Activated T-cell treated with anti-CD3 and anti-CD28 coated beads for 48 hours (primary cell): ENCODE data around the gene IL1R2.
A peak's percentile ranks its signal among the peaks of the same experiment; 100 is the strongest.
"Not testable (repeated sequence)": the region's sequence is repeated elsewhere in the genome, so short reads cannot be mapped to it uniquely, and the experiment has no call there.

Experiments
- DNase-seq: peaks from one replicate; pipeline ENCODE4 v3.0.0-alpha.2; 2020; ENCODE audit warnings: low read depth

The IL1R2 gene

DNA sequence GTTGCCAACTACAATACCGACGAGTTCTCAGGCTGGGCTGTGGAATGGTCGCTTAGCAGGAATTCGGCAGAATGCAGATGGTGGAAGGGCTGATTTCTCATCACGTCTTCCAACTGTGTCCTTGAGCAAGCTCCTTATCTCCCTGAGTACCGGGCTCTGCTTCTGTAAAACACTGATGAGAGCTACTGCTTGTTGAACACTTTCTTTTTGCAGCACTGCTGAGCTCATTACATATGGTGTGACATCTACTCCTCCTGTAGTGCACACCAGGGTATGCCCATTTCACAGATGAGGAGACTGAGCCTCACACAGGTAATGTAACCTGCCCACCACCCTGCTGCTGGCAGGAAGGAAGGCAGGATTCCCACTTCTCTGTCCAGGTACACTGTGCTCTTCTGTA, 8.3 kb downstream of the IL1R2 start:
- DNase-seq, result no peak

DNA sequence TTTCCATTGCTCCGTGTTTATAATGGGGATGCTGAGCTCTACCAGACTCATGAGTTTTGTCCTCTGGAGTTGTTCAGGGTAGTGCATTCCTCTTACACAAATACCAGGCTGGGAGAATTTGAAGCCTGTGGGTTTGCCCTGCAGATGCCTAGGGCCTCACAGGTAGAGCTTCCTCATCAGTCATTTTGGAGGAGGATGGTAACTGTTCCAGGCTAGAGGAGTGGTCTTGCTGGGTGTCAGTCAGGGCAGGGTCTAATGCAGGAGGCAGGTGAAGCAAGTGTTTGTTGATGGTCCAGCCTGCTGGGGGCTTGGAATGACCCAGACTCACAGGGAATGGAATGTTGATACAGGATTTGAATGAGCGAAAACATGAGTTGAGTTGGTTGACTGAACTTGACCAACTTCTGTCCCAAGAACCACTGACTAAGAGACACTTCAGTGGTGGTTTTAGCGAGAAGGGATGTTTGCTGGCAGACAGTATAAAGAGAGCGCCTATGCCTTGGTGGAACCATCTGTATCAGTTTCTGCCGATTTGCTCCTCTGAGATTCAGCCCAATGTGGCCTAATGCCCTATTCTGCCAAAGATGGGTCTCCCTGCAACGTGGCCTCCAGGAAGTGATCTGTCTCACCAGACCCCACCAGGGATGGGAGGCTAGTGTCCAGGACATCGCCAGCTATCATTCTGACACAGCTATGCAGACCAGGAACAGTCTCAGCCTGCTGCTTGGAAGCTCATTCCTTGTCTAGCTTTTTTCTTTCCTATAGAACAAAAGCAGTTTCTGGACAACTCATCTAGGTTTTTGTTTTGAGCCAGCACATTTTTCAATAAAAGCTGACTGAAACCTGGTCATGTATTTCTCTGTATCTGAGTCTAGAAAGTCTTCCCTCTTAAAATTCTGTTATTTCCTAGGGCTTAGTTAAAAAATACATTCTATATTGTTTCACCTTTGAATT, 9.3 kb downstream of the IL1R2 start:
- peak; percentile 27 for DNase-seq

- peak; percentile 35 for DNase-seq
Measured at GRCh38 chr2:102001767-102002142, 10.0 kb downstream of the IL1R2 start.

DNA sequence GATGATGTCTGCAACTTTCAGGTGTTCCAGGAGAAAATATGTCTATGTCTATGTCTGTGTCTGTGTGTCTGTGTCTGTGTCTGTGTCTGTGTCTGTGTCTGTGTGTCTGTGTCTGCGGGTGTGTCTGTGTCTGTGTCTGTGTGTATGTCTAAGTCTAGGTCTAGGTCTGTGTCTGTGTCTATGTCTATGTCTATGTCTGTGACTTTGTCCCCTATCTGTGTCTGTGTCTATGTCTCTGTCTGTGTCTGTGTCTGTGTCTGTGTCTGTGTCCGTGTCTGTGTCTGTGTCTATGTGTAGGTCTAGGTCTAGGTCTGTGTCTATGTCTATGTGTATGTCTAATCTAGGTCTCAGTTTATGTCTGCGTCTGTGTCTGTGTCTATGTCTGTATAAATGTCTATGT, 10.5 kb downstream of the IL1R2 start:
- DNase-seq, result no peak

- DNase-seq, result not testable (repeated sequence)
Measured at GRCh38 chr2:102002909-102003308, 11.1 kb downstream of the IL1R2 start.

DNA sequence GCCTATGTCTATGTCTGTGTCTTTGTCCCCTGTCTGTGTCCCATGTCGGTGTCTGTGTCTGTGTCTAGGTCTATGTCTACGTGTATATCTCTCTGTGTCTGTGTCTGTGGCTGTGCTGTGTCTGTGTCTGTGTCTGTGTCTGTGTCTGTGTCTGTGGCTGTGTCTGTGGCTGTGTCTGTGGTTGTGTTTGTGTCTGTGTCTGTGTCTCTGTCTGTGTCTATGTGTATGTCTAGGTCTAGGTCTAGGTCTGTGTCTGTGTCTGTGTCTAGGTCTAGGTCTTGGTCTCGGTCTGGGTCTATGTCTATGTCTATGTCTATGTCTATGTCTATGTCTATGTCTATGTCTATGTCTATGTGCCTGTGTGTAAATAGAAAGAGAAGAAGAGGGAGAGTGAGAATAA, 11.9 kb downstream of the IL1R2 start:
- no peak for DNase-seq

GRCh38 chr2:102004581-102004980, 12.8 kb downstream of the IL1R2 start:
- DNase-seq, result no peak

GRCh38 chr2:102005449-102005848, 13.7 kb downstream of the IL1R2 start:
- no peak for DNase-seq

GRCh38 chr2:102005989-102006885, 14.5 kb downstream of the IL1R2 start:
- DNase-seq, result no peak

DNA sequence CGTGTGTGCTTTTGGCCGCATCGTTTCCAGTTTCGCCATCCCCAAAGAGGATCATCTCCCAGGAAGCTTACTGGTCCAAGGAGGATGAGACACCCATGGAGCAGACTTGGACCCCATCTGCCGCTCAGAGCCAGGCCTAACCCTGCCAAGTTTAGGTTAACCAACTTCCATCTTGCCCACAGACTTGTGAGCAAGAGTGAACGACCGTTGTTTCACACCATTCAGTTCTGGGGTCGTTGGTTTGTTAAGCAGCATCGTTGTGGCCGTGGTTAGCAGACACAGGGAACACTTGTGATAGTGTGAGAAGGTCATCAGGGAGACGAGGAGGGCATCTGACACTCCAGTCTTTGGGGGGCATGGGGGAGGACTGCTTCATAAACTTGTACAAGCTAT, 15.1 kb downstream of the IL1R2 start:
- DNase-seq, result no peak

- DNase-seq, result no peak
Measured at GRCh38 chr2:102008490-102008889, 16.7 kb downstream of the IL1R2 start.

DNA sequence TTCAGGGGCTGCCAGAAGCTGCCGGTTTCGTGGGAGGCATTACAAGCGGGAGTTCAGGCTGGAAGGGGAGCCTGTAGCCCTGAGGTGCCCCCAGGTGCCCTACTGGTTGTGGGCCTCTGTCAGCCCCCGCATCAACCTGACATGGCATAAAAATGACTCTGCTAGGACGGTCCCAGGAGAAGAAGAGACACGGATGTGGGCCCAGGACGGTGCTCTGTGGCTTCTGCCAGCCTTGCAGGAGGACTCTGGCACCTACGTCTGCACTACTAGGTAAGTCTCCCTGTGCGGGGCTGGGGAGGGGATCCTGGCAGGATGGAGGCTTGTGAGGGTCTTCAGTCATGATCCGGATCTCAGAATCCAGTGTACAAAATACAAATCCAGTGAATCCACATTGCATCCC, 17.8 kb downstream of the IL1R2 start:
- no peak for DNase-seq

GRCh38 chr2:102010902-102011301, 19.1 kb downstream of the IL1R2 start:
- DNase-seq, result no peak

- DNase-seq, result no peak
Measured at GRCh38 chr2:102012061-102012614, 20.4 kb downstream of the IL1R2 start.

DNA sequence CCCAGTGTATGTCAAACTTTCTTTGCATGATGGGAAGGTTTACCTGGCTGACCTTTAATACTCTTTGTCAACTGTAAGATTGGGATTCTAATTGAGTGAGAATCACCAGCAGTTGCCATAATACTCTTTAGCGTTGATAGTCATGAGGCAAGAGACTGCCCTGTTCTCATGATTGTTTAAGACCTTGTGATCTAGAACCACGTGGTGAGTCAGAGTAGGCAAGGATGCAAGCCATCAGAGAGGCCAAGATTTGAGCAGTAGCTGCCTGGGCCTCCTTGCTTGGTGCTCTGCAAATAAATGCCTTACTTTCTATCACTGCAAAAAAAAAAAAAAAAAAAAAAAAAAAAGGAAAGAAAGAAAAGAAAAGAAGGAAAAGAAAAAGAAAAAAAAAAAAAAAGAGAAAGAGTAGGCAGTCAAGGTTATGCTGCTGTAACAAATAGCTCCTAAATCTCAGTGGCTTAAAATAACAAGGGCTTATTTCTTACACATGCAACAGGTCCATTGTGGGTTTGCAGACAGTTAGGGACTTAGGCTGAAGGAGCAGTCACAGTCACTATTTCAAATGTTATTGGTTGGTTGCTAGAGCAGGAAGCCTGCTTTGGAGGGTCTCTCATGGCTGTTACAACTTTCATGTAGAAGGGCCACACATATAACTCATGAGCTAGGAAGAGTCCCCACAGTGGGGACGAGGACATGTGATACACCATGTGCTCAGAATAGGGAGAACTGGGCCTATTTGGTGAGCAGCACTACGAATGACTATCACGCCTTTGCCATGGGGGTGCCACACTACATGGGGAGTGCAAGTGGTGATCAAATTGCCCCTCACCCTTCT, 21.7 kb downstream of the IL1R2 start:
- no peak for DNase-seq

- no peak for DNase-seq
Measured at GRCh38 chr2:102014041-102014345, 22.2 kb downstream of the IL1R2 start.

- no peak for DNase-seq
Measured at GRCh38 chr2:102015399-102015798, 23.6 kb downstream of the IL1R2 start.

GRCh38 chr2:102016399-102016955, 24.7 kb downstream of the IL1R2 start:
- no peak for DNase-seq

- DNase-seq, result no peak
Measured at GRCh38 chr2:102018823-102019445, 27.2 kb downstream of the IL1R2 start.

DNA sequence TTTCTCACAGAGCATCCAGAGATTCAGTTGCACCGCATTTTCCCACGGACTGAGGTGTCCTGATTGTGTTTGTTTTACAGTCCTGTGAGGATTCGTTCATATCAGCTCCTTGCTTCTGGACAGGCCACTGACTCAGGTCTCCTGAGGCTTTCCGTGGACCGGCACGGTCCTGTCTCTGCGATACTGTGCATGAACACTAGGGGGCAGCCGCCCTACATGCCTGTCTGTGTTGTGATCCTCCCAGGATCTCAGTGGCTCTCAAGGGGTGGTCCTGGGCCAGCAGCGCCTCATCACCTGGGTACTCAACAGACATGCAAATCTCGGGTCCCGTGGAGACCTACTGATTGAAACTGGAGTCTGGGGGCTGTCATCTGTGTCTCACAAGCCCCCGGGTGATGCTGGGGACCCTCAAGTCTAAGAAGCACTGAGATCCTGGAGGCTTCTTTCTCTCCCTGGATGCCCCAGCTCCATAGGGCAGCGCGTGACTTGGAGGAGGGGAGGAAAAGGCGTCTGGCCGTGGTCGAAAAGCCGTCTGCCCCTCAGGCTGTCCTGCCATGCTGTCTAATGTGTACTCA, 28.9 kb downstream of the IL1R2 start:
- peak; percentile 82 for DNase-seq

DNA sequence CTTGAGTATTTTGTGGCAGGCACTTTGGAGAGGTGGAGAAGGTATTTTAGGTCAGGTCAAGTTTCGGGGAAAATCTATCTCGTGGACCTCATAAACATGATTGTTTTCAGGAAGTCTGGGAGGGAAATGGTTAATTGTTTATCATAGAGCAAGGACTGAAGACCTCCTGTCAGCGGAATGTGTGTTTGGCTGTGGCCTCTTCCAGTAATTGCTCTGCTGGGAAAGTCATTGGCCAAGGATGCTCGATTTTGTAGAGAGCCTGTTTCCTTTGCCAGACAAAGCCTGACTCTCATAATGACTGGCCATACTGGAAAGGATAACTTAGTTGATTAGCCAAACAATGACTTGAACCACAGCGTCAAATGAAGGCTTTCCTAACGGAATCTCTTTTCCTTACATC, 30.0 kb downstream of the IL1R2 start:
- DNase-seq, result no peak
